AG10803 (cell line): Measurements from ENCODE around the gene IGSF9.
A peak's percentile ranks its signal among the peaks of the same experiment; 100 is the strongest.

Experiments used
- DNase-seq: peaks from one replicate; pipeline ENCODE4 v3.0.0; 2010; ENCODE audit warnings: low read depth
- H3K4me3 ChIP-seq: 2 replicates; pipeline ENCODE4 v1.5.1; 2011; ENCODE audit warnings: mild to moderate bottlenecking, low read length, control low read depth
- TF ChIP-seq, protein P1 (sequence below): conservative IDR thresholded peaks from 2 replicates; pipeline ENCODE4 v1.5.1; 2011; ENCODE audit warnings: mild to moderate bottlenecking, low read length, control low read depth, inconsistent platforms

IGSF9 gene

DNA sequence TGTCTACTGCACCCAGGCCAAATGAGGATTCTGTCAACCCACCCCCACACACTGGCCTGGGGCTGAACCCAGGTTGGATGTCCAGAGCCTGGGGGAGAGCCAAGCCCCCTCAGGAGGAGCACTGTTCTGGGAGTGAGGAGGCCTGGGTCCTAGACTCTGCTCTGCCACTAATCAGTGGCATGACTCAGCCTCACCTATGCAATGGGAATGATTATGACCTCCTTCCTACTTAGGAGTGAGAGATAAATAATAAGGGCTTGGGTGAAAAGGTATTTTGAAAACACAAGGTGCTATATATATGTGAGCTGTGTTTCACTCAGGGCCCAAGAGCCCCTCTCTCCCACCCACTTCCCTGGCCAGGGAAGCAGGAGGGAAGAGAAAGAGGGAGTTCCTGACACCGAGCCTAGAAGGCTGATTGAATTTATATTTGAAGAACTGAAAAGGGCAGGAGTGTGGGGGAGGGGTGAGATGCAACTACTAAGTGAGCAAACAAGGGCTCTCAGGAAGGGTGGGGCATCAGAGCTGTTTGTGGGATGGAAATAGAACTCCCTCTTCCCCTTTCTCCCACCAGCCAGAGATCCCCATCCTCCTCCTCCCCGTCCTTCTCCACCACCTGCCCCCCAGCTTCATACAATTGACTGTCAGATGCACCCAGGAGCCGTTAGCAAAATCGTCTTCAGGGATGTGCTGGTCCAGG, 8.2 kb downstream of the IGSF9 start:
- DNase-seq = no peak
- TF ChIP-seq, protein P1, sequence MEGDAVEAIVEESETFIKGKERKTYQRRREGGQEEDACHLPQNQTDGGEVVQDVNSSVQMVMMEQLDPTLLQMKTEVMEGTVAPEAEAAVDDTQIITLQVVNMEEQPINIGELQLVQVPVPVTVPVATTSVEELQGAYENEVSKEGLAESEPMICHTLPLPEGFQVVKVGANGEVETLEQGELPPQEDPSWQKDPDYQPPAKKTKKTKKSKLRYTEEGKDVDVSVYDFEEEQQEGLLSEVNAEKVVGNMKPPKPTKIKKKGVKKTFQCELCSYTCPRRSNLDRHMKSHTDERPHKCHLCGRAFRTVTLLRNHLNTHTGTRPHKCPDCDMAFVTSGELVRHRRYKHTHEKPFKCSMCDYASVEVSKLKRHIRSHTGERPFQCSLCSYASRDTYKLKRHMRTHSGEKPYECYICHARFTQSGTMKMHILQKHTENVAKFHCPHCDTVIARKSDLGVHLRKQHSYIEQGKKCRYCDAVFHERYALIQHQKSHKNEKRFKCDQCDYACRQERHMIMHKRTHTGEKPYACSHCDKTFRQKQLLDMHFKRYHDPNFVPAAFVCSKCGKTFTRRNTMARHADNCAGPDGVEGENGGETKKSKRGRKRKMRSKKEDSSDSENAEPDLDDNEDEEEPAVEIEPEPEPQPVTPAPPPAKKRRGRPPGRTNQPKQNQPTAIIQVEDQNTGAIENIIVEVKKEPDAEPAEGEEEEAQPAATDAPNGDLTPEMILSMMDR = no peak
- no peak overlapping the region for H3K4me3 ChIP-seq

DNA sequence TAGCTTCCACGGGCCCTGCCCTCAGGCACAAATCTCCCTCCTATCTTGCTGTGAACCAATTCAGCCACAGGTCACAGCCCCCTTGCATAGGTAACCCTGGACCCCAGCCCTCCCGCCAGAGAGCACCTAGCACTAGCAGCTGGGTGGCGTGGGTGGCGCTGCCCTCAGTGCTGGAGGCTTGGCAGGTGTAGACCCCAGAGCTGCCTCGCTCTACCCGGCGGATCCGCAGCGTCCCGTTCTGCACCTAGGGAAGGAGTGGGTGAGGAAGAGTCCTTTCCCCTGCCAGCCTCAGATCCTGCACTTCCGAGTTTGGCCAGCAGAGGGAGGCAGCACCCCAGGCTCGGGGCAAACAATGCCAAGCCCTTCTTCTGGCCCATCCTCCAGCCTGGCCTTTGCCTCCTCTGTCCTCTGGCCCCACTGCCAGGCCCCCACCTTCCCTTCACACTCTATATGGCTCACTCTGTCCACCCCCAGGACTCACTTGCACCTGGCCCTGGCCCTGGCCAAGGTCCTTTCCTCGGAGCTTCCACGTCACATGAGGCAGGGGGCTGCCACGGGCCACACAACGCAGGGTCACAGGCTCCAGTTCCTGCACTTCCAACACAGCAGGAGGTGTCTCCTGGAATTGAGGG, 9.0 kb downstream of the IGSF9 start:
- TF ChIP-seq, protein P1 = peak; percentile 97
- H3K4me3 ChIP-seq = no peak overlapping the region
- DNase-seq = peak; percentile 41

DNA sequence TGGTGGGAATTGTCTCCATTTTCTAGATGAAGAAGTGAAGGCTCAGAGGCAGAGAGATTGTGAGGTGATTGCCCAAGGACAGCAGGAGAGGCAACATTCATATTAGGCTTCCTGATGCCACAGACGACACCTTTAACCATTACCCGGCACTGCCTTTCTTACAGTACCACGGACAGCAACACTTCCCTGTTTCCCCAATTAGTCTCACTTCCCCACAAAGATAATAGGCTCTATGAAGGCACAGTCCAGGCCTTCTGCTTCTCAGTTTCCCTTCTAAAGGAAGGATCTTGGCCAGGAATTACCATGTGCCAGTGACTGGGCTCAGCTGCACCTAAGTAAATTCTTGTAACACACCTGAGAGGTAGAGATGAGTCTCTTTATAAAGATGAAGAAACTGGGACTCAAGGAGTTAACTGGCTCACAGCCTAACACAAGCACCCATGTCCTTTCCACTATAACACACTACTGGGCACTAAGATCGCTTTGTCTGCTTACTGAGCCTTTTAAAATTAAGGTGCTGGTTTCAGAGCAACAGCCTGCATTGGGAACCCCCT, 9.6 kb downstream of the IGSF9 start:
- TF ChIP-seq, protein P1 = no peak
- DNase-seq = no peak
- no peak overlapping the region for H3K4me3 ChIP-seq

DNA sequence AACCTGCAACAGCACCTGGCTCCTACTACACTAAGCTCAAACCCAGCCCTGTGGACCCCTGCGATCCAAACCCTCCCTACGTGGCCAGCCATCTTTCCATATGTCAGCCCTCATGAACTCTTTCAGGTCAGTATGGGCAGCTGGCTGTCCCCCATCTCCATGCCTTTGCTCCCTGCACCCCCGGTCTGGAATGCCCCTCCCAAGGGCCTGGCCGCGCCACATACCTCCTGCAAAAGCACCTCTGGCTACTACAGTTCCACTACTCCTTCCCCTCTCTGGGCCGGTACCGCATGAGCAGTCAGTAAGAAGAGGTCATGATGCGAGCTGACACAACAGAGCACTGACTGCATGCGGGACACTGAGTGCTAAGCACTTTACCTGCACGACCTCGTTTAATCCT, 10.1 kb downstream of the IGSF9 start:
- TF ChIP-seq, protein P1 = no peak
- no peak for DNase-seq
- H3K4me3 ChIP-seq = no peak overlapping the region

- no peak overlapping the region for H3K4me3 ChIP-seq
- TF ChIP-seq, protein P1 = no peak
- DNase-seq = no peak
Observed at GRCh38 chr1:159934136-159935039, 11.0 kb downstream of the IGSF9 start.

DNA sequence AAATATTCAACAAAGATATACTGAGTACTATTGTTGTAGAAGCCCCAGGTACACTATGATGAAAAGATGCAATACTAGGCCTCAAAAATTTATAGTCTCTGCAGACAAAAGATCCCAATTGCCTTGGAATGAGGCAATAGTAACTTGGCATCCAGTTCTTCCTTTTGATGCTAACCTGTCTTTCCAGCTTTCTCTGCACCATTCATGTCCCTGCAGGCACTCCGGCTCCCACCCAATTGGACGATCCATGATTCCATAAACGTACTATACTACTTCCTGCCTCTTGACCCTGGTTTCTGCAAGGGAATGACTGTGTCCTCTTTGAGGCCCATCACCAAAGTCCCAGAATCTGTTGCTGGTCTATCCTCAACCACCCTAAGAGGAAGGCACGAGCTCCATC, 12.1 kb downstream of the IGSF9 start:
- H3K4me3 ChIP-seq = no peak overlapping the region
- DNase-seq = no peak
- TF ChIP-seq, protein P1 = no peak
